ENCODE data around the gene MVK. TPM values are rescaled to one million over a fixed set of nuclear protein-coding genes. Genes with fewer than 3 reads are reported as not detected.

Gene MVK
- total RNA-seq, 2 experiments from 2014 or later = 8.2 to 8.4 TPM

GRCh38 chr12:109606320-109607028 lies 32.9 kb downstream of the MVK start:
- DNase-seq = no peak
- CTCF ChIA-PET = no interaction called here

GRCh38 chr12:109607618-109608017 lies 34.0 kb downstream of the MVK start:
- Mint-ChIP-seq H3K9me3 (no peaks in the 10 kb centered on the region), H3K36me3 (ENCODE audit: low read depth) (no peaks in the 10 kb centered on the region), H3K27ac (no peak overlapping the region), H3K4me1 (ENCODE audit: low read depth) (no peaks in the 10 kb centered on the region), H3K27me3 (peaks cover 23% of the 10 kb centered on the region), H3K4me3 (no peak overlapping the region)
- Histone ChIP-seq H3K4me3 (ENCODE audit: low read length) (no peak overlapping the region), H3K27me3 (ENCODE audit: control insufficient read depth in 1 of 2, insufficient read depth in 2 of 2, low read length in 2 of 2) (peaks cover 5% of the 10 kb centered on the region in 2 experiments), H3K27ac (ENCODE audit: low read depth in 1 of 2, low read length in 2 of 2) (no peak overlapping the region), H3K9me3 (ENCODE audit: control insufficient read depth in 1 of 2, insufficient read depth in 1 of 2, low read length in 2 of 2) (peaks cover 0 to 10% of the 10 kb centered on the region in 2 experiments), H3K4me1 (ENCODE audit: insufficient read depth, low read length) (peaks cover 4% of the 10 kb centered on the region), H3K36me3 (ENCODE audit: insufficient read depth, low read length) (no peaks in the 10 kb centered on the region)
- intact Hi-C loops (cut with DNase I, micrococcal nuclease) = no loop called here
- no peak for ATAC-seq (ENCODE audit: poor library complexity)
- CTCF ChIA-PET = no interaction called here
- POLR2A ChIA-PET = no interaction called here
- no peak for DNase-seq
- TF ChIP-seq, protein P1, sequence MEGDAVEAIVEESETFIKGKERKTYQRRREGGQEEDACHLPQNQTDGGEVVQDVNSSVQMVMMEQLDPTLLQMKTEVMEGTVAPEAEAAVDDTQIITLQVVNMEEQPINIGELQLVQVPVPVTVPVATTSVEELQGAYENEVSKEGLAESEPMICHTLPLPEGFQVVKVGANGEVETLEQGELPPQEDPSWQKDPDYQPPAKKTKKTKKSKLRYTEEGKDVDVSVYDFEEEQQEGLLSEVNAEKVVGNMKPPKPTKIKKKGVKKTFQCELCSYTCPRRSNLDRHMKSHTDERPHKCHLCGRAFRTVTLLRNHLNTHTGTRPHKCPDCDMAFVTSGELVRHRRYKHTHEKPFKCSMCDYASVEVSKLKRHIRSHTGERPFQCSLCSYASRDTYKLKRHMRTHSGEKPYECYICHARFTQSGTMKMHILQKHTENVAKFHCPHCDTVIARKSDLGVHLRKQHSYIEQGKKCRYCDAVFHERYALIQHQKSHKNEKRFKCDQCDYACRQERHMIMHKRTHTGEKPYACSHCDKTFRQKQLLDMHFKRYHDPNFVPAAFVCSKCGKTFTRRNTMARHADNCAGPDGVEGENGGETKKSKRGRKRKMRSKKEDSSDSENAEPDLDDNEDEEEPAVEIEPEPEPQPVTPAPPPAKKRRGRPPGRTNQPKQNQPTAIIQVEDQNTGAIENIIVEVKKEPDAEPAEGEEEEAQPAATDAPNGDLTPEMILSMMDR (IDR thresholded peaks at IDR 0.05) = no peak

More at GRCh38 chr12:109606320-109607028, 32.9 kb downstream of the MVK start:
- Histone ChIP-seq H3K4me1 (ENCODE audit: insufficient read depth, low read length) (peaks cover 4% of the 10 kb centered on the region), H3K27me3 (ENCODE audit: control insufficient read depth in 1 of 2, insufficient read depth in 2 of 2, low read length in 2 of 2) (peaks cover 0 to 5% of the 10 kb centered on the region in 2 experiments), H3K27ac (ENCODE audit: low read depth in 1 of 2, low read length in 2 of 2) (no peak overlapping the region), H3K36me3 (ENCODE audit: insufficient read depth, low read length) (no peaks in the 10 kb centered on the region), H3K9me3 (ENCODE audit: control insufficient read depth in 1 of 2, insufficient read depth in 1 of 2, low read length in 2 of 2) (no peaks in the 10 kb centered on the region), H3K4me3 (ENCODE audit: low read length) (no peak overlapping the region)
- no peak for ATAC-seq (ENCODE audit: poor library complexity)
- Mint-ChIP-seq H3K4me1 (ENCODE audit: low read depth) (no peaks in the 10 kb centered on the region), H3K27ac (no peak overlapping the region), H3K27me3 (peaks cover 21% of the 10 kb centered on the region), H3K36me3 (ENCODE audit: low read depth) (no peaks in the 10 kb centered on the region), H3K4me3 (no peak overlapping the region), H3K9me3 (no peaks in the 10 kb centered on the region)
- POLR2A ChIA-PET = no interaction called here
- intact Hi-C loops (cut with DNase I, micrococcal nuclease) = no loop called here
- TF ChIP-seq, protein P1 (IDR thresholded peaks at IDR 0.05) = no peak

GRCh38 chr12:109608270-109608669 lies 34.7 kb downstream of the MVK start:
- DNase-seq (no peak), ATAC-seq (ENCODE audit: poor library complexity) (no peak)
- Histone ChIP-seq H3K4me3 (ENCODE audit: low read length) (no peak overlapping the region), H3K27me3 (ENCODE audit: control insufficient read depth in 1 of 2, insufficient read depth in 2 of 2, low read length in 2 of 2) (peaks cover 5% of the 10 kb centered on the region in 2 experiments), H3K27ac (ENCODE audit: low read depth in 1 of 2, low read length in 2 of 2) (no peak overlapping the region), H3K9me3 (ENCODE audit: control insufficient read depth in 1 of 2, insufficient read depth in 1 of 2, low read length in 2 of 2) (peaks cover 0 to 10% of the 10 kb centered on the region in 2 experiments), H3K36me3 (ENCODE audit: insufficient read depth, low read length) (no peaks in the 10 kb centered on the region), H3K4me1 (ENCODE audit: insufficient read depth, low read length) (peaks cover 4% of the 10 kb centered on the region)
- Mint-ChIP-seq H3K27ac (no peak overlapping the region), H3K9me3 (no peaks in the 10 kb centered on the region), H3K4me3 (no peak overlapping the region), H3K36me3 (ENCODE audit: low read depth) (no peaks in the 10 kb centered on the region), H3K27me3 (peaks cover 28% of the 10 kb centered on the region), H3K4me1 (ENCODE audit: low read depth) (no peaks in the 10 kb centered on the region)
- intact Hi-C loops (cut with DNase I, micrococcal nuclease) = no loop called here
- ChIA-PET POLR2A (no interaction called here), CTCF (no interaction called here)
- TF ChIP-seq, protein P1 (IDR thresholded peaks at IDR 0.05) = no peak
